Endothelial cell of umbilical vein (primary cell): ENCODE data around the gene ARHGEF28.

Experiments used
- CTCF ChIP-seq, 2 donors: IDR thresholded peaks; 1 replicate in 1 of 2; 2 replicates in 1 of 2; pipeline ENCODE4 v1.5.1; 2011; ENCODE audit warnings: low read length in 2 of 2, mild to moderate bottlenecking in 2 of 2, moderate library complexity in 2 of 2, control low read depth in 1 of 2, inconsistent platforms in 1 of 2, low read depth in 1 of 2; ENCODE audit not compliant: insufficient read depth in 1 of 2; ENCODE audit errors: extremely low read depth in 1 of 2
- EZH2 ChIP-seq: IDR thresholded peaks from 2 replicates; pipeline ENCODE4 v1.6.1; 2012; ENCODE audit warnings: borderline replicate concordance, low read depth, mild to moderate bottlenecking, moderate library complexity, low read length, inconsistent platforms; ENCODE audit not compliant: severe bottlenecking
- POLR2A ChIP-seq: IDR thresholded peaks from 2 replicates; pipeline ENCODE4 v1.6.1; 2012; ENCODE audit warnings: low read depth, mild to moderate bottlenecking, control low read depth, low read length

- TF ChIP-seq CTCF (IDR thresholded peaks at IDR 0.05; ENCODE audit: extremely low read depth in 1 of 2, insufficient read depth in 1 of 2, low read depth in 1 of 2, low read length in 2 of 2) (no peak), POLR2A (no peak), EZH2 (no peak)
Measured at GRCh38 chr5:73973135-73973534, 347.1 kb downstream of the ARHGEF28 start.
